Measurements from ENCODE around the gene GCSH.
A peak's percentile ranks its signal among the peaks of the same experiment; 100 is the strongest.

GCSH gene

GRCh38 chr16:81101702-81102101 lies 5.5 kb upstream of the GCSH start:
- no peak for DNase-seq

GRCh38 chr16:81099958-81100357 lies 3.8 kb upstream of the GCSH start:
- no peak for DNase-seq

GRCh38 chr16:81097230-81097629 lies 1.0 kb upstream of the GCSH start:
- no peak for DNase-seq

GRCh38 chr16:81096715-81097208 lies 567 bp upstream of the GCSH start:
- no peak for DNase-seq

GRCh38 chr16:81095653-81095952 lies 592 bp downstream of the GCSH start:
- no peak for DNase-seq

- DNase-seq: no peak
Observed at GRCh38 chr16:81094771-81095251, 1.4 kb downstream of the GCSH start.

GRCh38 chr16:81088836-81089235 lies 7.4 kb downstream of the GCSH start:
- no peak for DNase-seq

- no peak for DNase-seq
Observed at GRCh38 chr16:81081014-81081413, 15.2 kb downstream of the GCSH start.

GRCh38 chr16:81080233-81080632 lies 16.0 kb downstream of the GCSH start:
- no peak for DNase-seq

- peak; percentile 99 for DNase-seq
Observed at GRCh38 chr16:81077076-81077940, 18.9 kb downstream of the GCSH start, which contains the start of gene C16orf46. C16orf46 (minus strand) TSS chr16:81077238; CDS start chr16:81063955, 13,283 bp downstream.

- peak; percentile 91 for DNase-seq
Observed at GRCh38 chr16:81076566-81077075, 19.6 kb downstream of the GCSH start.

- DNase-seq: no peak
Observed at GRCh38 chr16:81073560-81074330, 22.4 kb downstream of the GCSH start.

- no peak for DNase-seq
Observed at GRCh38 chr16:81071805-81072204, 24.4 kb downstream of the GCSH start.

- DNase-seq: no peak
Observed at GRCh38 chr16:81070979-81071378, 25.2 kb downstream of the GCSH start.

- DNase-seq: no peak
Observed at GRCh38 chr16:81069063-81069462, 27.1 kb downstream of the GCSH start.

GRCh38 chr16:81067166-81067565 lies 29.0 kb downstream of the GCSH start:
- DNase-seq: no peak

- no peak for DNase-seq
Observed at GRCh38 chr16:81066681-81067080, 29.5 kb downstream of the GCSH start.

- DNase-seq: no peak
Observed at GRCh38 chr16:81061871-81062608, 34.2 kb downstream of the GCSH start.

GRCh38 chr16:81061307-81061640 lies 34.9 kb downstream of the GCSH start:
- no peak for DNase-seq

- no peak for DNase-seq
Observed at GRCh38 chr16:81060576-81061306, 35.5 kb downstream of the GCSH start.

- DNase-seq: no peak
Observed at GRCh38 chr16:81053761-81054160, 42.4 kb downstream of the GCSH start.

GRCh38 chr16:81042821-81043220 lies 53.4 kb downstream of the GCSH start:
- no peak for DNase-seq

All from femur (tissue), 1 donor.